HUES64 (cell line): Measurements from ENCODE around the gene NAGPA.

Source experiments
- H3K27ac ChIP-seq: 2 replicates; pipeline ENCODE4 v1.7.0; 2013; ENCODE audit warnings: low read depth, low read length, inconsistent platforms
- H3K27me3 ChIP-seq: 2 replicates; pipeline ENCODE4 v1.6.1; 2013; ENCODE audit warnings: mild to moderate bottlenecking, low read length; ENCODE audit not compliant: insufficient read depth
- H3K36me3 ChIP-seq: 2 replicates; pipeline ENCODE4 v1.6.1; 2013; ENCODE audit warnings: mild to moderate bottlenecking, low read length; ENCODE audit not compliant: insufficient read depth
- H3K4me1 ChIP-seq: 2 replicates; pipeline ENCODE4 v1.6.1; 2013; ENCODE audit warnings: mild to moderate bottlenecking, low read length, moderate library complexity; ENCODE audit not compliant: insufficient read depth
- H3K4me3 ChIP-seq: 2 replicates; pipeline ENCODE4 v1.5.1; 2013; ENCODE audit warnings: mild to moderate bottlenecking, low read length, moderate library complexity
- H3K9ac ChIP-seq: 2 replicates; pipeline ENCODE4 v1.6.1; 2013; ENCODE audit warnings: mild to moderate bottlenecking, low read depth, low read length
- H3K9me3 ChIP-seq: 2 replicates; pipeline ENCODE4 v1.6.1; 2013; ENCODE audit warnings: low read depth, low read length; ENCODE audit not compliant: insufficient read depth
- WGBS: fragments of 150-250, 120-280 bp; methylation state at CpG from one replicate; pipeline ENCODE4 v1.1.7; 2013; ENCODE audit warnings: missing lambda C conversion rate; 5-methylcytosine and 5-hydroxymethylcytosine counted together

Gene NAGPA

GRCh38 chr16:5011637-5012036 lies 22.1 kb downstream of the NAGPA start:
- H3K27me3 ChIP-seq = no peaks in the 10 kb centered on the region
- H3K36me3 ChIP-seq = no peaks in the 10 kb centered on the region
- H3K9ac ChIP-seq = no peak overlapping the region
- no peaks in the 10 kb centered on the region for H3K4me1 ChIP-seq
- no peak overlapping the region for H3K27ac ChIP-seq
- 83% methylated on average over 4 of the region's 4 CpGs for WGBS
- H3K9me3 ChIP-seq = no peaks in the 10 kb centered on the region
- H3K4me3 ChIP-seq = no peak overlapping the region

- Histone ChIP-seq H3K27ac (no peak overlapping the region), H3K4me3 (no peak overlapping the region), H3K4me1 (no peaks in the 10 kb centered on the region), H3K36me3 (no peaks in the 10 kb centered on the region), H3K9me3 (no peaks in the 10 kb centered on the region), H3K27me3 (no peaks in the 10 kb centered on the region), H3K9ac (no peak overlapping the region)
- WGBS = 78% methylated on average over 15 of the region's 15 CpGs
These were observed 23.0 kb downstream of the NAGPA start for GRCh38 chr16:5010576-5011329.

- Histone ChIP-seq H3K4me1 (no peaks in the 10 kb centered on the region), H3K27me3 (no peaks in the 10 kb centered on the region), H3K36me3 (no peaks in the 10 kb centered on the region), H3K9me3 (no peaks in the 10 kb centered on the region), H3K9ac (no peak overlapping the region), H3K4me3 (no peak overlapping the region), H3K27ac (no peak overlapping the region)
- WGBS = 93% methylated on average over 18 of the region's 18 CpGs
These were observed 25.4 kb downstream of the NAGPA start for GRCh38 chr16:5008311-5008731.

- Histone ChIP-seq H3K4me3 (no peak overlapping the region), H3K9me3 (no peaks in the 10 kb centered on the region), H3K4me1 (no peaks in the 10 kb centered on the region), H3K9ac (no peak overlapping the region), H3K36me3 (no peaks in the 10 kb centered on the region), H3K27ac (no peak overlapping the region), H3K27me3 (no peaks in the 10 kb centered on the region)
- WGBS = 93% methylated on average over 10 of the region's 10 CpGs
These were observed 26.5 kb downstream of the NAGPA start for GRCh38 chr16:5007256-5007655.

GRCh38 chr16:5006348-5007193 lies 27.2 kb downstream of the NAGPA start:
- H3K4me1 ChIP-seq = no peaks in the 10 kb centered on the region
- no peaks in the 10 kb centered on the region for H3K9me3 ChIP-seq
- no peak overlapping the region for H3K27ac ChIP-seq
- H3K27me3 ChIP-seq = no peaks in the 10 kb centered on the region
- H3K4me3 ChIP-seq = no peak overlapping the region
- no peak overlapping the region for H3K9ac ChIP-seq
- H3K36me3 ChIP-seq = no peaks in the 10 kb centered on the region
- WGBS = 90% methylated on average over 22 of the region's 22 CpGs

- no peak overlapping the region for H3K27ac ChIP-seq
- H3K27me3 ChIP-seq = no peaks in the 10 kb centered on the region
- no peaks in the 10 kb centered on the region for H3K36me3 ChIP-seq
- H3K4me1 ChIP-seq = no peaks in the 10 kb centered on the region
- no peaks in the 10 kb centered on the region for H3K9me3 ChIP-seq
- WGBS = 91% methylated on average over 4 of the region's 4 CpGs
- no peak overlapping the region for H3K4me3 ChIP-seq
- H3K9ac ChIP-seq = no peak overlapping the region
These were observed 27.8 kb downstream of the NAGPA start for GRCh38 chr16:5005916-5006315.

- no peak overlapping the region for H3K27ac ChIP-seq
- H3K9ac ChIP-seq = no peak overlapping the region
- 89% methylated on average over 5 of the region's 5 CpGs for WGBS
- no peak overlapping the region for H3K4me3 ChIP-seq
- no peaks in the 10 kb centered on the region for H3K9me3 ChIP-seq
- no peaks in the 10 kb centered on the region for H3K4me1 ChIP-seq
- no peaks in the 10 kb centered on the region for H3K36me3 ChIP-seq
- no peaks in the 10 kb centered on the region for H3K27me3 ChIP-seq
These were observed 29.4 kb downstream of the NAGPA start for GRCh38 chr16:5004311-5004710.

- Histone ChIP-seq H3K4me1 (no peaks in the 10 kb centered on the region), H3K36me3 (no peaks in the 10 kb centered on the region), H3K4me3 (no peak overlapping the region), H3K27me3 (no peaks in the 10 kb centered on the region), H3K9ac (no peak overlapping the region), H3K9me3 (no peaks in the 10 kb centered on the region), H3K27ac (no peak overlapping the region)
- 94% methylated on average over 10 of the region's 10 CpGs for WGBS
These were observed 29.9 kb downstream of the NAGPA start for GRCh38 chr16:5003828-5004227.

- no peak overlapping the region for H3K9ac ChIP-seq
- no peaks in the 10 kb centered on the region for H3K27me3 ChIP-seq
- no peak overlapping the region for H3K4me3 ChIP-seq
- H3K4me1 ChIP-seq = no peaks in the 10 kb centered on the region
- 88% methylated on average over 11 of the region's 12 CpGs for WGBS
- H3K27ac ChIP-seq = no peak overlapping the region
- no peaks in the 10 kb centered on the region for H3K9me3 ChIP-seq
- H3K36me3 ChIP-seq = no peaks in the 10 kb centered on the region
These were observed 30.5 kb downstream of the NAGPA start for GRCh38 chr16:5003211-5003610.

- H3K27me3 ChIP-seq = no peaks in the 10 kb centered on the region
- 88% methylated on average over 3 of the region's 3 CpGs for WGBS
These were observed 31.0 kb downstream of the NAGPA start for GRCh38 chr16:5002699-5003143.

GRCh38 chr16:5001986-5002385 lies 31.7 kb downstream of the NAGPA start:
- no peaks in the 10 kb centered on the region for H3K36me3 ChIP-seq
- no peaks in the 10 kb centered on the region for H3K4me1 ChIP-seq
- no peaks in the 10 kb centered on the region for H3K27me3 ChIP-seq
- H3K4me3 ChIP-seq = no peak overlapping the region
- no peak overlapping the region for H3K9ac ChIP-seq
- no peaks in the 10 kb centered on the region for H3K9me3 ChIP-seq
- 87% methylated on average over 6 of the region's 6 CpGs for WGBS
- no peak overlapping the region for H3K27ac ChIP-seq

More at GRCh38 chr16:5002699-5003143, 31.0 kb downstream of the NAGPA start:
- Histone ChIP-seq H3K4me3 (no peak overlapping the region), H3K4me1 (no peaks in the 10 kb centered on the region), H3K9ac (no peak overlapping the region), H3K36me3 (no peaks in the 10 kb centered on the region), H3K27ac (no peak overlapping the region), H3K9me3 (no peaks in the 10 kb centered on the region)
